Left ventricle myocardium superior (tissue), 1 donor: ENCODE data around the gene NT5DC4. TPM values are rescaled to one million over a fixed set of nuclear protein-coding genes. Genes with fewer than 3 reads are reported as not detected.

Experiments
- ATAC-seq: fragments of 200-7000 bp; cut with Tn5 transposase; one replicate; pipeline ENCODE4 v1.9.1; 2020; ENCODE audit warnings: mild to moderate bottlenecking, moderate library complexity
- DNase-seq: peaks from one replicate; pipeline ENCODE4 v3.0.0-alpha.2; 2020
- intact Hi-C: fragments of 100-400 bp; cut with micrococcal nuclease; formaldehyde crosslinking; loops from one replicate; pipeline ENCODE4 v1.11.0; 2022
- total RNA-seq: library from RNA; stranded (reverse); fragmentation: NEBNext Ultra II Directional; extraction: Animal tissue kit (Norgen Biotek cat#: 25700); gene quantifications from one replicate; pipeline ENCODE4 v1.2.1, GENCODE V29; 2021
- donor health status: DM: no; HTN: yes; CAD: no; lungs with severe emphysema.

NT5DC4 gene
- total RNA-seq, 1 donor from 2014 or later, result not detected

- intact Hi-C loops, result no loop called here
- DNase-seq (no peak), ATAC-seq (no peak)
Measured at GRCh38 chr2:112772322-112772721, 51.5 kb downstream of the NT5DC4 start.

- no peak for DNase-seq
- ATAC-seq, result no peak
- intact Hi-C loops, result no loop called here
Measured at GRCh38 chr2:112772911-112773475, 52.2 kb downstream of the NT5DC4 start.

DNA sequence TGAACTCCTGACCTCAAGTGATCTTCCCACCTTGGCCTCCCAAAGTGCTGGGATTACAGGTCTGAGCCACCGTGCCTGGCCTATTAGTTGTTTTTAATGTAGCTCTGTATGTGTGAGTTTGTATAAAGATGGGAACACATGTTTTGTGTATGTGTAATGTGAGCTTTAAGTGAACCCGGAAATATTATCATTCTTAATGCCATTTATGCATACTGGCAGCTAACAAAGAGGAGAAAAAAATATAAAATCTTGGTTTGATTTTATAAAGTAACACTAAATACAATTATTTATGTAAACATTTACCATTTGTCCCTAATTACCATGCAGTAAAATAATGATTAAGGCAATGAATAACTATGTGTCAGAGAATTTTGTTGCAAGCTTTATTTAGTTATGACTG lies 52.7 kb downstream of the NT5DC4 start:
- ATAC-seq (no peak), DNase-seq (no peak)
- intact Hi-C loops, result no loop called here

GRCh38 chr2:112774536-112775285 lies 53.9 kb downstream of the NT5DC4 start:
- DNase-seq (no peak), ATAC-seq (no peak)
- intact Hi-C loops, result no loop called here

DNA sequence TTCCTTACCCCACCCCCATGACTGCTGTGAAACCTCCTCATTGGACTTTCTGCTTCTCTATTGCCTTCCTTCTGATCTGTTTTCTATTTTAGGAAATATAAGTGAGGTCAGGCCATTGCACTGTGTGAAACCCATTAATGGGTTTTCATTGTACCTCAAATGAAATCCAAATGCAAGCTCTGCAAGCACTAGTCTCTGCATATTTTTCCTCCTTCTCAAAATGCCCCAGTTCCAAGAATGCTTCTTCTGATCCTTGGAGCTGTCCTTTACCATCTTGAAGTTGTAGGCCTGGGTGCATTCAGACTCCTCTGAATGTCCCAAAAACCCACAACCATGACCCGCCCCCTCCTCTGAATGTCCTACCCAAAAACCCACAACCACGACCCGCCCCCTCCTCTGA lies 55.3 kb downstream of the NT5DC4 start:
- ATAC-seq, result no peak
- no peak for DNase-seq
- intact Hi-C loops, result no loop called here

- no peak for ATAC-seq
- intact Hi-C loops, result no loop called here
- no peak for DNase-seq
Measured at GRCh38 chr2:112777036-112777435, 56.2 kb downstream of the NT5DC4 start.

DNA sequence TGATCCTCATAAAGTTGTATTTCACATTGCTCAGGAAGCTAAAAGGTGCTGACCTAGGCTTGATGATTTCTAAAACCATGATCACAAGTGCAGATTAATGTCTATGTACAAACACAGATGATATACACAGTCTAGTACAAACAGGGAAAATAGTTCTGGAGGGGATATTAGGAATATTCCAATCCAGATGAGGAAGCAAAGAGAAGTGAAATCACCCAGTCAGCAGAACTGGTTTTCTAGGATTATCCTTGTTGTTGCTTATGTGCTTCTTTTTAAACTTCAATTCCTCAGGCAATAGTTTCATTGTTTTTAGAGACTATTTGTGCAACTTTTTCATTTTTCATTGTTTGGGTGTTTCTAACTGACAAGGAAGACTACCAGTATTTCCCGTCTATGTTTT lies 58.8 kb downstream of the NT5DC4 start:
- DNase-seq, result no peak
- intact Hi-C loops, result no loop called here
- no peak for ATAC-seq

- DNase-seq (no peak), ATAC-seq (no peak)
- intact Hi-C loops, result no loop called here
Measured at GRCh38 chr2:112782234-112782799, 61.5 kb downstream of the NT5DC4 start.

- ATAC-seq (no peak), DNase-seq (no peak)
- intact Hi-C loops, result no loop called here
Measured at GRCh38 chr2:112783187-112783714, 62.4 kb downstream of the NT5DC4 start.

DNA sequence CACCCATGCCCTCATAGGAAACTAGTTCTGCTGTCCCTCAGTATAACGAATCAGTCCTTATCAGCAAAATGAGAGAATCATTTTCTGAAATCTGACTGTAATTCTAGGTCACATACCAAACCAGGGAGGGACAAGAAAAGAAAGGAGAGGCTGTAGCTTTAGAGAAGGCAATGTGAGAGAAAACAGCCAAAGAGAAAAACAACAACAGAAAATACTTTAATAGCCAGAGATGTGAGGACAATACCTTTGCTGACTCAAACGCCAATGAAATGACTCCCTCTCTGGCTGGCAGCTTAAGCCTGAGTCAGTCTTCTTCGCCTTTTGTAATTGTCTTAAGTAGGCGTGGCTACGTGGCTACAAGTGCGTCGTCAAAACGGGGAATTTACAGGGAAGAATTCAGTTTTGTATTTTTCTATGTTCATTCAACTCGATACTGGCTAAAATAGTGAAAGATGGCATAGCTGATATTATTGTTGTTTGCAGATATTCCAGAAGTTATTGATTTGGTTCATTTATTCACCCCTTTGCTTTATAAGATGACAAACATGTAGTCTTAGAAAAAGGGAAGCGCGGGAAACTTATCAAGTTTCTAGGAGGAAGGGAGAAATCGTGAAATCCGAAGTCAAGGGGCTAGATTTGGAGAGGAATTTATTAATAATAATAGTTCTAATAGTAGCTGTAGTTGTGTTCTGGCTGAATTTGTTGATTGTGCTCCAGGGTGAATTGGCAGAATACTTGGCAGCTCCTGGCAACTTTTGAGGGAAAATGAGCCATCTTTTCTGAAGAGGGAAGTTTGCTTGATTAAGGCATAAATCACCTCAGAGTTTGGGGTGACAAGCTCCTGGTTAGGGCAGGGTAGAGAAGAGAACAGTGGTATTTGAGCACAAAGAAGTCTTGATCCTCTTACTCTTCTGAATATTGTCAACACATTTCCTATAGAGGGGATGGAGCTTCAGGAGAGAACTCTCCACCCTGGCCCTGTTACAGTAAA lies 63.7 kb downstream of the NT5DC4 start, which contains the start of gene IL1A:
TSS of gene IL1A (minus strand) at position 295 of the 991 bp plus-strand sequence. CDS start 723 bp downstream, outside the sequence.
- intact Hi-C loops, result no loop called here
- ATAC-seq (no peak), DNase-seq (no peak)

DNA sequence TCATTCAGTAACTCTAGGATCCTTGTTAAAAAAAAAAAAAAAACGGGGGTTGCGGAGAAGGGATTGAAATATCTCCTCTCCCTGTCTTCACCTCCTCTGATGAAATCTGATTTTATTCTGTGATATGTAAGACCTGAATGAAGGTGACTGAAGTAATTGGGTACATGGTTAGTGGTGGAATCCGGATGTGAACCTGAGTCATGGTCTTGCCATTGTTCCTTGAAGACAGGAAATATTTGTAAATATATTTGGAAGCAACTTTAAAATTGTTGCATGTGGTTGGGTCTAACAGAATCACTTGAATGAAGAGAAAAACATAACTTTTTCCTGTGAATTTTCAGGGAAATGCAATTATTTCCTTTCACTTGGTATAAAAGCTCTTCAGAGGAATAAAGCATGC lies 66.5 kb downstream of the NT5DC4 start:
- intact Hi-C loops, result no loop called here
- ATAC-seq (no peak), DNase-seq (no peak)

DNA sequence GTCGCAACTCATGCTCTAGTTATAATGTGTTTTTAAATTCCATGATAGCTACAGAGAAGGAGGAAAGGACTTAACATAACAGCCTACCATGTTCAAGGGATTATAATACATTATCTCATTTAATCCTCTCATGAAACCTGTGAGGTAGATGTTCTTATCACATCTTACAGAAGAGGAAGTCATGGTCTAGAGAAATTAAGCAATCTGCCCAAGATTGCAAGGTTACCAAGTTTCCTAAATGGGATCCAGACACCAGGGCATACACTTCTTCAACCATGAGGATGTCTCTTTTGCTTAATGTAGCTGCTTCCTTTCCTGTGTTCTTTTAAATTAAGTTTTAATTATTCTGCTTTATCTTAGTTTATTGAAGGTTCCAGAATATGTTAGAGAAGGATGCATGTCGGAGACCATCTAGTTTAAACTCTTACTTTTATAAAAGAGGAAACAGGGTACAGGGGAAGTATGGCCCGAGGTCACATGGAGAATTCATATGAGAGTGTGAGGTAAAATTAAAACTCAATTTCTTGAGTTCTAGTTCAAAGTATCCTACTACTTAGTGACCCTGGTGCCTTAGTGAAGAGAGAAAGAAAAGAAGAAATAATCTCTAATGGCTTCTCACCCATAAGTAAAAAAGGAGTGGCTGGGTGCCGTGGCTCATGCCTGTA lies 67.0 kb downstream of the NT5DC4 start:
- intact Hi-C loops, result no loop called here
- DNase-seq (no peak), ATAC-seq (no peak)

DNA sequence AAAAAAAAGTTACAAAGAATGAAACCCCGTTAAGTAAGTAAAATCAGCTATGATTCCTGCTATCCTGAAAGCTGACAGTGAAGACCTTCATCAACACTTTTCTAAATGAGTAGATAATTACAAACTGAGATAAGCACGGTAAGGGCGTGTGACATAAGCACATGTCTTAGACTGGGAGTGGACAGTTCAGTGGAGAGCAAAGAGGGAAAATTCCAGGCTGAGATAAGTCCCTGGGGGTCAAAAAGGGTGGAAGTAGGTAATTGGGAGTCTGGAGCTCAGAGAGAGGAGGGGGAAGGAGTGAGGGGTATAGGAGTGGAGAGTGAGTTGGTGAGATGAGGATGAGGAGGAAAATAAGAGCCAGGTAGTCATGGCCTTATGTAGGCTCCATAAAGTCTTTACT lies 67.8 kb downstream of the NT5DC4 start:
- intact Hi-C loops, result no loop called here
- ATAC-seq, result no peak
- no peak for DNase-seq

Other genes starting within 250 kb of the NT5DC4 start
- gene TTL, start 238.9 kb upstream of the NT5DC4 start, total RNA-seq, result 44.3 TPM
- gene POLR1B, start 178.6 kb upstream of the NT5DC4 start, total RNA-seq, result 12.2 TPM
- gene CHCHD5, start 136.4 kb upstream of the NT5DC4 start, total RNA-seq, result 24.8 TPM
- gene SLC20A1, start 75.1 kb upstream of the NT5DC4 start, total RNA-seq, result 10.8 TPM
- gene CKAP2L, start 43.6 kb downstream of the NT5DC4 start, total RNA-seq, result 0.10 TPM
- gene IL1A, start 63.5 kb downstream of the NT5DC4 start, total RNA-seq, result not detected
- gene IL1B, start 115.8 kb downstream of the NT5DC4 start, total RNA-seq, result 0.37 TPM
- gene IL37, start 190.1 kb downstream of the NT5DC4 start, total RNA-seq, result not detected